ENCODE data around the gene ALKBH5.

Gene ALKBH5

GRCh38 chr17:18230288-18231141 is 46.9 kb downstream of the ALKBH5 start:
- peak overlapping the region; percentile 22 for H3K27ac Mint-ChIP-seq
- H3K9me3 Mint-ChIP-seq, result no peaks in the 10 kb centered on the region
- peaks cover 6% of the 10 kb centered on the region for H3K36me3 Mint-ChIP-seq (ENCODE audit: low read depth)
- H3K4me1 Mint-ChIP-seq, result peaks cover 61% of the 10 kb centered on the region
- H3K27me3 Mint-ChIP-seq (ENCODE audit: low read depth, poor library complexity), result peaks cover 3% of the 10 kb centered on the region
- no peak overlapping the region for H3K4me3 Mint-ChIP-seq
- DNase-seq, result no peak
- TF ChIP-seq CTCF (IDR thresholded peaks at IDR 0.05), result no peak

GRCh38 chr17:18231164-18231563 is 47.5 kb downstream of the ALKBH5 start:
- Mint-ChIP-seq H3K4me3 (peak overlapping the region; percentile 66), H3K27me3 (ENCODE audit: low read depth, poor library complexity) (peaks cover 3% of the 10 kb centered on the region), H3K9me3 (no peaks in the 10 kb centered on the region), H3K36me3 (ENCODE audit: low read depth) (peaks cover 10% of the 10 kb centered on the region), H3K4me1 (peaks cover 60% of the 10 kb centered on the region), H3K27ac (peak overlapping the region; percentile 74)
- no peak for TF ChIP-seq CTCF (IDR thresholded peaks at IDR 0.05)
- DNase-seq, result peak; percentile 40

GRCh38 chr17:18233803-18234518 is 50.3 kb downstream of the ALKBH5 start:
- peaks cover 33% of the 10 kb centered on the region for H3K4me1 Mint-ChIP-seq
- DNase-seq, result no peak
- H3K36me3 Mint-ChIP-seq (ENCODE audit: low read depth), result peaks cover 25% of the 10 kb centered on the region
- no peak overlapping the region for H3K27ac Mint-ChIP-seq
- H3K27me3 Mint-ChIP-seq (ENCODE audit: low read depth, poor library complexity), result no peaks in the 10 kb centered on the region
- TF ChIP-seq CTCF (IDR thresholded peaks at IDR 0.05), result no peak
- H3K4me3 Mint-ChIP-seq, result no peak overlapping the region
- no peaks in the 10 kb centered on the region for H3K9me3 Mint-ChIP-seq

- no peak overlapping the region for H3K4me3 Mint-ChIP-seq
- TF ChIP-seq CTCF (IDR thresholded peaks at IDR 0.05), result no peak
- H3K27me3 Mint-ChIP-seq (ENCODE audit: low read depth, poor library complexity), result no peaks in the 10 kb centered on the region
- no peaks in the 10 kb centered on the region for H3K9me3 Mint-ChIP-seq
- peaks cover 33% of the 10 kb centered on the region for H3K36me3 Mint-ChIP-seq (ENCODE audit: low read depth)
- DNase-seq, result no peak
- H3K4me1 Mint-ChIP-seq, result peaks cover 24% of the 10 kb centered on the region
- H3K27ac Mint-ChIP-seq, result no peak overlapping the region
Observed at GRCh38 chr17:18234853-18235380, 51.3 kb downstream of the ALKBH5 start.

GRCh38 chr17:18235743-18236256 is 52.2 kb downstream of the ALKBH5 start:
- no peak overlapping the region for H3K4me3 Mint-ChIP-seq

More at GRCh38 chr17:18235743-18236256, 52.2 kb downstream of the ALKBH5 start:
- DNase-seq, result no peak
- no peak for TF ChIP-seq CTCF (IDR thresholded peaks at IDR 0.05)
- Mint-ChIP-seq H3K36me3 (ENCODE audit: low read depth) (peaks cover 33% of the 10 kb centered on the region), H3K27me3 (ENCODE audit: low read depth, poor library complexity) (no peaks in the 10 kb centered on the region), H3K27ac (peak overlapping the region; percentile 48), H3K9me3 (no peaks in the 10 kb centered on the region), H3K4me1 (peaks cover 17% of the 10 kb centered on the region)

All from nephron progenitor cell (in vitro differentiated cells).